Daoy (cell line): ENCODE results near the gene NRROS. TPM values are rescaled to one million over a fixed set of nuclear protein-coding genes. Genes with fewer than 3 reads are reported as not detected.
"Not testable (repeated sequence)": the region's sequence is repeated elsewhere in the genome, so short reads cannot be mapped to it uniquely, and the experiment has no call there.

Experiments
- DNase-seq: peaks from one replicate; pipeline ENCODE4 v3.0.0-alpha.2; 2015; ENCODE audit warnings: low read depth
- total RNA-seq: library from RNA; depleted of rRNA; stranded (reverse); fragments of >200 nt; shearing (Covaris generic); gene quantifications from 2 replicates; pipeline ENCODE4 v1.2.3, GENCODE V29; 2014; rRNA removed

The NRROS gene
- total RNA-seq, result 2.1 and 2.5 TPM in 2 replicates

- DNase-seq, result peak; percentile 79
These were observed at the start of gene NRROS for GRCh38 chr3:196639483-196640296. Gene NRROS (plus strand): TSS chr3:196639694. CDS start chr3:196654540, 14,846 bp downstream.

- DNase-seq, result no peak
These were observed 49.2 kb upstream of the NRROS start for GRCh38 chr3:196590279-196590678.

GRCh38 chr3:196596355-196596754, 43.1 kb upstream of the NRROS start:
- no peak for DNase-seq

GRCh38 chr3:196597971-196598733, 41.3 kb upstream of the NRROS start:
- DNase-seq, result not testable (repeated sequence)

GRCh38 chr3:196599734-196600128, 39.8 kb upstream of the NRROS start:
- DNase-seq, result no peak

- DNase-seq, result no peak
These were observed 39.1 kb upstream of the NRROS start for GRCh38 chr3:196600359-196600758.

GRCh38 chr3:196602673-196603072, 36.8 kb upstream of the NRROS start:
- DNase-seq, result no peak

GRCh38 chr3:196603683-196604082, 35.8 kb upstream of the NRROS start:
- DNase-seq, result no peak

- no peak for DNase-seq
These were observed 34.9 kb upstream of the NRROS start for GRCh38 chr3:196604548-196604947.

- no peak for DNase-seq
These were observed 30.8 kb upstream of the NRROS start for GRCh38 chr3:196608693-196609092.

- peak; percentile 86 for DNase-seq
These were observed 30.1 kb upstream of the NRROS start for GRCh38 chr3:196609343-196609775.

- DNase-seq, result no peak
These were observed 29.5 kb upstream of the NRROS start for GRCh38 chr3:196609805-196610515.

GRCh38 chr3:196611761-196612483, 27.6 kb upstream of the NRROS start:
- DNase-seq, result no peak

- not testable (repeated sequence) for DNase-seq
These were observed 24.3 kb upstream of the NRROS start for GRCh38 chr3:196615234-196615633.

GRCh38 chr3:196617256-196617655, 22.2 kb upstream of the NRROS start:
- no peak for DNase-seq

- DNase-seq, result no peak
These were observed 20.3 kb upstream of the NRROS start for GRCh38 chr3:196619223-196619622.

GRCh38 chr3:196619627-196620026, 19.9 kb upstream of the NRROS start:
- DNase-seq, result not testable (repeated sequence)

- peak; percentile 73 for DNase-seq
These were observed 19.3 kb upstream of the NRROS start for GRCh38 chr3:196620161-196620604.

- no peak for DNase-seq
These were observed 18.8 kb upstream of the NRROS start for GRCh38 chr3:196620684-196621083.

GRCh38 chr3:196621611-196622010, 17.9 kb upstream of the NRROS start:
- no peak for DNase-seq

- DNase-seq, result no peak
These were observed 15.3 kb upstream of the NRROS start for GRCh38 chr3:196624067-196624790.
